Vagina (tissue), 2 donors: ENCODE measurements around the gene TBCE. TPM values are rescaled to one million over a fixed set of nuclear protein-coding genes. Genes with fewer than 3 reads are reported as not detected.

Experiments
- DNase-seq, 2 donors: peaks; one replicate each; pipeline ENCODE4 v3.0.0-alpha.2; 2017; ENCODE audit errors: extremely low spot score in 2 of 2
- H3K27ac ChIP-seq: fragments of 200-600 bp; sonication (generic); one replicate; pipeline ENCODE4 v1.5.1; 2019
- H3K27me3 ChIP-seq: fragments of 200-600 bp; sonication (generic); one replicate; pipeline ENCODE4 v1.5.1; 2019
- H3K36me3 ChIP-seq, 2 donors: fragments of 200-600 bp; sonication (generic); one replicate each; pipeline ENCODE4 v1.5.1; 2017 to 2019
- H3K4me1 ChIP-seq: fragments of 200-600 bp; sonication (generic); one replicate; pipeline ENCODE4 v1.5.1; 2019
- H3K4me3 ChIP-seq, 2 donors: fragments of 200-600 bp; sonication (generic); 1 replicate in 1 of 2; 2 replicates in 1 of 2; pipeline ENCODE4 v1.5.1; 2016 to 2019
- H3K9me3 ChIP-seq: fragments of 200-600 bp; sonication (generic); one replicate; pipeline ENCODE4 v1.5.1; 2019
- CTCF ChIP-seq, 3 experiments: fragments of 450-650 bp in 2 of 3; fragments of 200-600 bp in 1 of 3; sonication (generic) in 1 of 3; IDR thresholded peaks; one replicate each; pipeline ENCODE4 v1.5.1; 2017 to 2019; ENCODE audit warnings: antibody characterized with exemption in 3 of 3, mild to moderate bottlenecking in 2 of 3, moderate library complexity in 2 of 3
- POLR2A ChIP-seq, 2 donors: fragments of 450-650 bp; IDR thresholded peaks; one replicate each; pipeline ENCODE4 v1.6.1; 2017; ENCODE audit warnings: antibody characterized with exemption in 2 of 2, mild to moderate bottlenecking in 2 of 2, moderate library complexity in 2 of 2
- POLR2AphosphoS5 ChIP-seq, 2 donors: sonication (generic); formaldehyde crosslinking; IDR thresholded peaks; one replicate each; pipeline ENCODE4 v1.9.0; 2017; ENCODE audit warnings: antibody characterized with exemption in 2 of 2, mild to moderate bottlenecking in 2 of 2, low read depth in 1 of 2; ENCODE audit not compliant: insufficient read depth in 1 of 2
- intact Hi-C: fragments of 100-400 bp; cut with DNase I; formaldehyde crosslinking; loops from one replicate; pipeline ENCODE4 v1.15.1; 2023
- total RNA-seq: library from RNA; depleted of rRNA; stranded (reverse); fragments of >200 nt; gene quantifications from one replicate; pipeline ENCODE4 v1.2.3, GENCODE V29; 2016

The TBCE gene
- total RNA-seq: 23.6 TPM

- intact Hi-C loops: no loop called here
- Histone ChIP-seq H3K4me3 (peak within 1 kb of the TSS; percentile 66 to 80), H3K27me3 (no peaks in the 10 kb centered on the region), H3K4me1 (peaks cover 23% of the 10 kb centered on the region), H3K27ac (peak within 1 kb of the TSS; percentile 76), H3K36me3 (no peaks in the 10 kb centered on the region), H3K9me3 (no peaks in the 10 kb centered on the region)
- peak; percentile 96 for DNase-seq
- TF ChIP-seq POLR2A (IDR thresholded peaks at IDR 0.05) (peak in 1 of 2 donors; percentile 45), POLR2AphosphoS5 (IDR thresholded peaks at IDR 0.05; ENCODE audit: insufficient read depth in 1 of 2, low read depth in 1 of 2) (peak; percentile 90 to 93), CTCF (IDR thresholded peaks at IDR 0.05) (no peak)
These were observed at the start of gene TBCE for GRCh38 chr1:235367000-235367908. Gene TBCE, plus strand, starts transcription at chr1:235367427. Its CDS starts 12,623 bp downstream, at chr1:235380050.

GRCh38 chr1:235319255-235319654 lies 48.0 kb upstream of the TBCE start:
- H3K27me3 ChIP-seq: no peaks in the 10 kb centered on the region
- no peaks in the 10 kb centered on the region for H3K9me3 ChIP-seq
- H3K4me1 ChIP-seq: peaks cover 49% of the 10 kb centered on the region
- H3K27ac ChIP-seq: no peak overlapping the region
- TF ChIP-seq CTCF (IDR thresholded peaks at IDR 0.05) (no peak), POLR2A (IDR thresholded peaks at IDR 0.05) (no peak), POLR2AphosphoS5 (IDR thresholded peaks at IDR 0.05; ENCODE audit: insufficient read depth in 1 of 2, low read depth in 1 of 2) (no peak)
- no peak overlapping the region for H3K4me3 ChIP-seq
- DNase-seq: no peak
- intact Hi-C loops: no loop called here
- H3K36me3 ChIP-seq: peaks cover 0 to 5% of the 10 kb centered on the region in 2 donors

- H3K27me3 ChIP-seq: no peaks in the 10 kb centered on the region
- peaks cover 51% of the 10 kb centered on the region for H3K4me1 ChIP-seq
- H3K36me3 ChIP-seq: peaks cover 0 to 5% of the 10 kb centered on the region in 2 donors
- DNase-seq: no peak
- TF ChIP-seq POLR2A (IDR thresholded peaks at IDR 0.05): no peak
- TF ChIP-seq POLR2AphosphoS5 (IDR thresholded peaks at IDR 0.05; ENCODE audit: insufficient read depth in 1 of 2, low read depth in 1 of 2): no peak
- TF ChIP-seq CTCF (IDR thresholded peaks at IDR 0.05): no peak
- no peak overlapping the region for H3K4me3 ChIP-seq
- no peaks in the 10 kb centered on the region for H3K9me3 ChIP-seq
- intact Hi-C loops: no loop called here
- no peak overlapping the region for H3K27ac ChIP-seq
These were observed 46.6 kb upstream of the TBCE start for GRCh38 chr1:235320521-235321179.

- H3K4me1 ChIP-seq: peaks cover 64% of the 10 kb centered on the region
- H3K27ac ChIP-seq: no peak overlapping the region
- no peaks in the 10 kb centered on the region for H3K27me3 ChIP-seq
- H3K4me3 ChIP-seq: no peak overlapping the region
- no peaks in the 10 kb centered on the region for H3K9me3 ChIP-seq
- no peak for TF ChIP-seq POLR2A (IDR thresholded peaks at IDR 0.05)
- no peak for TF ChIP-seq POLR2AphosphoS5 (IDR thresholded peaks at IDR 0.05; ENCODE audit: insufficient read depth in 1 of 2, low read depth in 1 of 2)
- TF ChIP-seq CTCF (IDR thresholded peaks at IDR 0.05): no peak
- peaks cover 0 to 4% of the 10 kb centered on the region in 2 donors for H3K36me3 ChIP-seq
- intact Hi-C loops: no loop called here
- DNase-seq: no peak
These were observed 42.9 kb upstream of the TBCE start for GRCh38 chr1:235324296-235324695.
